Stimulated activated CD4-positive, alpha-beta T cell treated with anti-CD3 and anti-CD28 coated beads, TNF-alpha, amount 100 ng/mL, for 24 hours (primary cell): Measurements from ENCODE around the gene SP7.
"Not testable (repeated sequence)": the region's sequence is repeated elsewhere in the genome, so short reads cannot be mapped to it uniquely, and the experiment has no call there.

Source experiments
- DNase-seq, 3 experiments: peaks; one replicate each; pipeline ENCODE4 v3.0.0-alpha.2; 2020; ENCODE audit warnings: low read depth in 3 of 3

The SP7 gene

GRCh38 chr12:53320352-53321195, 15.6 kb downstream of the SP7 start:
- DNase-seq, result no peak

- no peak for DNase-seq
Measured at GRCh38 chr12:53313996-53314395, 22.2 kb downstream of the SP7 start.

GRCh38 chr12:53308276-53308675, 27.9 kb downstream of the SP7 start:
- no peak for DNase-seq

- DNase-seq, result no peak
Measured at GRCh38 chr12:53306826-53307225, 29.3 kb downstream of the SP7 start.

DNA sequence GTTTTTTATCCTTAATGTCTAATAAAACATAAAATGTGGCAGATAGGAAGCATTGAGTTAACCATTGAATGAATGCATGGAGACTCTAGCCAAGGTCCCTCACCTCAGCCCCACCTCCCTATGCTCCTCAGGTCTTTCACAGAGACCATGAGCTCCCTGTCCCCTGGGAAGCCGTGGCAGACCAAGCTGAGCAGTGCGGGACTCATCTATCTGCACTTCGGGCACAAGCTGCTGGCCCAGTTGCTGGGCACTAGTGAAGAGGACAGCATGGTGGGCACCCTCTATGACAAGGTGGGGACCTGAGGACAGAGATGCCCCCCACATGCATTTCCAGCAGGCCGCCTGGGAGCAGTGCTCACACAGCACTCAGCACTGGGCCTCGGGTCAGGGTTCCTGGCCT, 33.3 kb downstream of the SP7 start:
- DNase-seq, result no peak

GRCh38 chr12:53300187-53300586, 36.0 kb downstream of the SP7 start:
- peak in 1 of 3 experiments; percentile 18 for DNase-seq

DNA sequence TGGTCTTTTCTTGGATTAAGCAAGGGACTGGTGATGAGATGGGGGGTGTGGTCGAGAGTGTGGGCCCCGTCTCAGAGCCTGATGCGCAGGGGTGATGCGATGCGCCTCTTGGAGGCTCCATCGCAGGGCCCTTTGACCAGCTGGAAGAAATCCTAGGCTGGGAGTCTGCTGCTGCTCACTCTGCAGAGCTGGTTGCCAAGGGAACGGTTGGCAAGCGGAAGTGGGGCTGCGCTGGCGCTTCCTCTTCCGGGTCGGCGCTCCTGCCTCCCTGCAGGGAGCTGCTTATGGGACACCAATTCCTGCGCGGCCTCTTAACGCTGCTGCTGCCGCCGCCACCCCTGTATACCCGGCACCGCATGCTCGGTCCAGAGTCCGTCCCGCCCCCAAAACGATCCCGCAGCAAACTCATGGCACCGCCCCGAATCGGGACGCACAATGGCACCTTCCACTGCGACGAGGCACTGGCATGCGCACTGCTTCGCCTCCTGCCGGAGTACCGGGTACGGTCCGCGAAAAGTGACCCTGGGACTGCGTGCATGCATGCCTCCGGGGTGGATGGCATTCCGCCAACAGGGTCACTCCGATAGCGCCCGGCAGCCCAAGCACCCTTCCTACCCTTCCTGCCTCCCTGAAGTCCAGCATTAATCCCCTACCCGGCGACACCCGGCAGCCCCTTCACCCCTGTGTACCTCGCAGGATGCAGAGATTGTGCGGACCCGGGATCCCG, 36.5 kb downstream of the SP7 start, which contains the start of gene MYG1:
MYG1 (plus strand) TSS at position 242 of the 727 bp plus-strand sequence; CDS start at position 285, 43 bp downstream.
- DNase-seq, result peak; percentile 70 to 85 (median 76)

DNA sequence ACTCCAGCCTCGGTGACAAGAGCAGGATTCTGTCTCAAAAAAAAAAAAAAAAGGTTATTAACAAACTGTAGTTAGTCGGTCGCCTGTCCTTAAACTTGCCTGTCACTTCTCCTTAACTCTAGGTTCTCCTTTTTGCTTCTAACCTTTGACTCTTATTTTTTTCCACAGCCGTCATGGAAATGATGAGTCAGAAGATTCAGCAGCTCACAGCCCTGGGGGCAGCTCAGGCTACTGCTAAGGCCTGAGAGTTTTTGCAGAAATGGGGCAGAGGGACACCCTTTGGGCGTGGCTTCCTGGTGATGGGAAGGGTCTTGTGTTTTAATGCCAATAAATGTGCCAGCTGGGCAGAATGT, 37.1 kb downstream of the SP7 start:
- DNase-seq, result peak in 2 of 3 experiments; percentile 38 to 46

GRCh38 chr12:53298164-53298563, 38.0 kb downstream of the SP7 start:
- no peak for DNase-seq

DNA sequence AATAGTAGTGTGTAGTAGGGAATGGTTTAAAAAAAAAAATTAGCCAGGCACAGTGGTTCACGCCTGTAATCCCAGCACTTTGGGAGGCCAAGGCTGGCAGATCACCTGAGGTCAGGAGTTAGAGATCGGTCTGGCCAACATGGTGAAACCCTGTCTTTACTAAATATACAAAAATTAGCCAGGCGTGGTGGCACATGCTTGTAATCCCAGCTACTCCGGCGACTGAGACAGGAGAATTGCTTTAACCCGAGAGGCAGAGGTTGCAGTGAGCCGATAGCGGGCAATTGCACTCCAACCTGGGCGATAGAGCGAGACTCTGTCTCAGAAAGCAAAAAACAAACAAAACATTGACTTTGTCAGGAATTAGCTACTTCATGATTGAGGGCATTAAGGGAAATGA, 39.0 kb downstream of the SP7 start:
- not testable (repeated sequence) for DNase-seq

DNA sequence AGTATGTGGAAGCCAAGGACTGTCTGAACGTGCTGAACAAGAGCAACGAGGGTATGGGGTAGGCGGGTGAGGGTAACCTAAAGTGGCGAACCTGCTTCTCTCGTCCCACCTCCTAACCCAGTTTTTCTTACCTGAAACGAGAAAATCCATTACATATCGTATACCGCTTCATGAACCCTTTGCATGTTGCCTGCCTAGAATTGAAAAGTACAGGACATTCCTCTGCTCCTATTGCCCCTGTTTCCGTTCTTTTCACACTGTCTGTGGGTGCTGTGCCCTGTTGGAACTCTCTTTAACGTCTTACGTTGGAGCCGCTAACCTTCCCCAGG, 40.3 kb downstream of the SP7 start:
- DNase-seq, result no peak

DNA sequence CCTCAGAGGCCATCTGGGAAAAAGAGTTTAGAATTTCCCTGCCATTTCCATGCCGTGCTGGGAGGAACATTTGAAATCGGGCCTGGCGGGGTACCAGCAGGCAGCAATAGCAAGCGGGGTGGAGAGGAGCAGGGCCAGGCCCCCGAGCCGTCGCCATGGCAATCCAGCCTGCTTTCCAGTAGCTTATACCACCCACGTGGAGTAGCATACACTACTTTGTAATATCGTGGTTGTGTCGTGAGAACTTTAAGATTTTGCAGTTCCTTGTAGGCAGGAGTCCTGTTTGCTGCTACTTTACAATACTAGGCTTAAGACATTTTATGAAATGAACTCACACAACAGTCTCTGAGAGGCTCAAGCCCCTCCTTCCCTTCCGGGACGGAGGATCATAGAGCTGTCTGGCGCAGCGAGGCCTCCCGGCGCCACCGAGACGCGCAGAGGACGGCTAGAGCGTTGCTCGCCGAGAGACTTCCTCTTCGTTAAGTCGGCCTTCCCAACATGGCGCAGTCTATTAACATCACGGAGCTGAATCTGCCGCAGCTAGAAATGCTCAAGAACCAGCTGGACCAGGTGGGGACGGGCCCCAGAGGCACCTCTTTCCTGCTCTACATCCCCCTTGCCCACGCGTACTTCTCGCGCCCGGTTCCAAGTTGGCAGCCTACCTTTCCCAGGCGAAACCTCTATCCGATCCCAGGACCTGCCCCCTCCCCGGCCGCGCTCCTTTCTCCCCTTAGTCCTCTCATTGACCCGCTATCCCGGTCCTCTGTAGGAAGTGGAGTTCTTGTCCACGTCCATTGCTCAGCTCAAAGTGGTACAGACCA, 40.9 kb downstream of the SP7 start, which contains the start of gene PFDN5:
PFDN5 (plus strand) TSS at position 473 of the 821 bp plus-strand sequence; CDS start at position 499, 26 bp downstream.
- DNase-seq, result peak; percentile 72 to 84 (median 75)

- DNase-seq, result no peak
Measured at GRCh38 chr12:53292426-53292825, 43.7 kb downstream of the SP7 start.

GRCh38 chr12:53290661-53291060, 45.5 kb downstream of the SP7 start:
- DNase-seq, result no peak

- no peak for DNase-seq
Measured at GRCh38 chr12:53289891-53290290, 46.3 kb downstream of the SP7 start.

DNA sequence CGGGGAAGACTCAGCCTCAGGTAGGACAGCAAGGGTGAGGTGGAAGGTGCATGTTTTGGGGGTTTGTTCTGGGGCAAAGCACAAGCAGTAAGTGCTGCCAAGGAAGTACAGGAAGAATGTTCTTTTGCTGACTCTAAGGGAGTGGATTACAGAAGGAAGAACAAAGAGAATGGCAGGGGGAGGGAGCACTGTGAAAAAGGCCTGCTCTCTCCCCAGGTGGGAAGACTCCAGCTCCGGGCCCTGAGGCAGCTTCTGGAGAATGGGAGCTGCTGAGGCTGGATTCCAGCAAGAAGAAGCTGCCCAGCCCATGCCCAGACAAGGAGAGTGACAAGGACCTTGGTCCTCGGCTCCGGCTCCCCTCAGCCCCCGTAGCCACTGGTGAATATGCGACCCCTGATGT, 47.8 kb downstream of the SP7 start:
- no peak for DNase-seq

GRCh38 chr12:53287741-53288216, 48.4 kb downstream of the SP7 start:
- peak; percentile 46 to 57 (median 56) for DNase-seq

DNA sequence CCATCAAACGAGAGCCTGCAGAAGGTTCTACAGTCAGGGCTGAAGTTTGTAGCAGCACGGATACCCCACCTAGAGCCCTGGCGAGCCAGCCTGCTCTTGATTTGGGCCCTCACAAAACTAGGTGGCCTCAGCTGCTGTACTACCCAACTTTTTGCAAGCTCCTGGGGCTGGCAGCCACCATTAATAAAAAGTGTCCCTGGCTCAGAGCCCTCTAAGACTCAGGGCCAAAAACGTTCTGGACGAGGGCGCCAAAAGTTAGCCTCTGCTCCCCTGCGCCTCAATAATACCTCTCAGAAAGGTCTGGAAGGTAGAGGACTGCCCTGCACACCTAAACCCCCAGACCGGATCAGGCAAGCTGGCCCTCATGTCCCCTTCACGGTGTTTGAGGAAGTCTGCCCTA, 49.7 kb downstream of the SP7 start:
- DNase-seq, result no peak

GRCh38 chr12:53279888-53280498, 56.2 kb downstream of the SP7 start:
- DNase-seq, result no peak

DNA sequence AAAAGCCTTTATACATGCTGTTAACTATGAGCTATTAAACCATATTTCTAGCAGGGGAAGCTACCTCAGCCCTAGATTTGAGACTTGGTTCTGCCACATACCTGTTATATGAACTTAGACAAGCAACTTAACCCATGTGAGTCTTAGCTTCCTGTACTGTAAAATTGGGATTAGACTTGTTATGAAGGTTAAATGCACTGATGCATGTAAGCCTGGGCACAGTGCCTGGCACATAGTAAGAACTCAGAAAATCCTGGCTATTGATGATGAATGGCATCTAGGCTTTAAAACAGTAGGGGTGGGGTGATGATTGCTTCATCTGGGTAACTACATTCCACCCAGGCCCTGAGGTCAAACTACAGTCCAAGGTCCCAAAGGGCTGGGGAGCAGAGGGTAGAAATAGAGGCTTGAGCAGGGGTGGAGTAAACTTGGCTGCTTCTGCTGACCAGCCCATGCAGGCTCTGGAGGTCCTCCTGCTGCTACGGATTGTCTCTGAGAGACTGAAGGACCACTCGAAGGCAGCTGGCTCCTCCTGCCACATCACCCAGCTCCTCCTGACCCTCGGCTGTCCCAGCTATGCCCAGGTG, 56.8 kb downstream of the SP7 start:
- no peak for DNase-seq

- DNase-seq, result no peak
Measured at GRCh38 chr12:53277981-53278380, 58.2 kb downstream of the SP7 start.
